ENCODE measurements around the gene HIC1.

- TF ChIP-seq CTCF (IDR thresholded peaks at IDR 0.05) (no peak), PBX3 (IDR thresholded peaks at IDR 0.05) (no peak), GABPA (IDR thresholded peaks at IDR 0.05; ENCODE audit: low read depth) (no peak), USF2 (IDR thresholded peaks at IDR 0.05; ENCODE audit: borderline replicate concordance, low read depth, low read length) (no peak)
These were observed 38.4 kb upstream of the HIC1 start for GRCh38 chr17:2016494-2016893.

All from SK-N-SH (cell line).